ENCODE results near the gene ARHGEF2. TPM values are rescaled to one million over a fixed set of nuclear protein-coding genes. Genes with fewer than 3 reads are reported as not detected.
A peak's percentile ranks its signal among the peaks of the same experiment; 100 is the strongest.

Gene ARHGEF2
- total and polyA plus RNA-seq, 9 of the 15 experiments (the other 6 are each of a cell fraction or from before 2014, with no cell fraction given) = 7.1 to 162 (median 62.2) TPM

GRCh38 chr1:155978973-155979429, 654 bp upstream of the ARHGEF2 start (continued):
- TF ChIP-seq AFF4 (CRISPR knock-in tag; IDR thresholded peaks at IDR 0.05) (0 out of 2 replicates have a peak, but pooled peaks have one; percentile 14), ZNF311 (CRISPR knock-in tag; IDR thresholded peaks at IDR 0.05) (peak; percentile 45; the same call in 1 of the 2 replicates), HBP1 (CRISPR knock-in tag; IDR thresholded peaks at IDR 0.05) (0 out of 2 replicates have a peak, but pooled peaks have one; percentile 30), HDAC3 (IDR thresholded peaks at IDR 0.05; ENCODE audit: borderline replicate concordance, partially characterized antibody) (peak; percentile 9), SMARCA5 (IDR thresholded peaks at IDR 0.05) (peak; percentile 58; the same call in 1 of the 2 replicates), COPS2 (conservative IDR thresholded peaks at IDR 0.05) (no peak), ARID3B (CRISPR knock-in tag; IDR thresholded peaks at IDR 0.05; ENCODE audit: borderline replicate concordance) (no peak), IFI16 (CRISPR knock-in tag; IDR thresholded peaks at IDR 0.05) (no peak), BRD4 (IDR thresholded peaks at IDR 0.05) (0 out of 2 replicates have a peak, but pooled peaks have one; percentile 37), ZNF175 (CRISPR knock-in tag; IDR thresholded peaks at IDR 0.05; ENCODE audit: low read depth) (0 out of 2 replicates have a peak, but pooled peaks have one; percentile 25), UBTF (IDR thresholded peaks at IDR 0.05; ENCODE audit: borderline replicate concordance in 1 of 2, low read depth in 2 of 2, low read length in 2 of 2) (0 out of 4 replicates have a peak, but pooled peaks of 1 of the 2 experiments have one; percentile 25)

All from K562 (cell line).